Measurements from ENCODE around the gene KLK14. TPM values are rescaled to one million over a fixed set of nuclear protein-coding genes. Genes with fewer than 3 reads are reported as not detected.
A peak's percentile ranks its signal among the peaks of the same experiment; 100 is the strongest.

The KLK14 gene
- total and polyA plus RNA-seq, 8 donors: 0.20 to 0.77 (median 0.32) TPM; not detected in 3

GRCh38 chr19:51123381-51123800 lies 40.7 kb upstream of the KLK14 start:
- Histone ChIP-seq H3K27me3 (no peaks in the 10 kb centered on the region), H3K27ac (peak overlapping the region in 1 of 4 donors; percentile 23), H3K4me3 (no peak overlapping the region), H3K4me1 (no peaks in the 10 kb centered on the region), H3K9me3 (no peaks in the 10 kb centered on the region), H3K36me3 (no peaks in the 10 kb centered on the region)
- 45 to 52% methylated on average over 6 of the region's 6 CpGs for WGBS, 2 donors
- intact Hi-C loops (cut with DNase I): no loop called here
- FAIRE-seq: no peak
- TF ChIP-seq CTCF (IDR thresholded peaks at IDR 0.05): no peak
- ATAC-seq: no peak
- DNase-seq: peak in 1 of 6 donors; percentile 39

GRCh38 chr19:51122112-51122981 lies 39.7 kb upstream of the KLK14 start:
- no peak overlapping the region for H3K4me3 ChIP-seq
- intact Hi-C loops (cut with DNase I): no loop called here
- no peaks in the 10 kb centered on the region for H3K27me3 ChIP-seq
- FAIRE-seq (no peak), DNase-seq (no peak), ATAC-seq (peak in 2 of 4 donors; percentile 29 to 30)
- H3K9me3 ChIP-seq: no peaks in the 10 kb centered on the region
- 52 to 64% methylated on average over 22 of the region's 22 CpGs for WGBS, 2 donors
- peak overlapping the region in 2 of 4 donors; percentile 11 to 23 for H3K27ac ChIP-seq
- TF ChIP-seq CTCF (IDR thresholded peaks at IDR 0.05): no peak
- no peaks in the 10 kb centered on the region for H3K4me1 ChIP-seq
- H3K36me3 ChIP-seq: no peaks in the 10 kb centered on the region

GRCh38 chr19:51121257-51121656 lies 38.6 kb upstream of the KLK14 start:
- Histone ChIP-seq H3K27ac (no peak overlapping the region), H3K36me3 (no peaks in the 10 kb centered on the region), H3K27me3 (no peaks in the 10 kb centered on the region), H3K4me3 (no peak overlapping the region), H3K4me1 (no peaks in the 10 kb centered on the region), H3K9me3 (no peaks in the 10 kb centered on the region)
- FAIRE-seq (no peak), ATAC-seq (no peak), DNase-seq (no peak)
- WGBS, 2 donors: 79 to 88% methylated on average over 8 of the region's 8 CpGs
- intact Hi-C loops (cut with DNase I): no loop called here
- no peak for TF ChIP-seq CTCF (IDR thresholded peaks at IDR 0.05)

GRCh38 chr19:51120160-51120559 lies 37.5 kb upstream of the KLK14 start:
- H3K27me3 ChIP-seq: no peaks in the 10 kb centered on the region

More at GRCh38 chr19:51120160-51120559, 37.5 kb upstream of the KLK14 start:
- FAIRE-seq: no peak
- TF ChIP-seq CTCF (IDR thresholded peaks at IDR 0.05): no peak
- Histone ChIP-seq H3K9me3 (no peaks in the 10 kb centered on the region), H3K36me3 (no peaks in the 10 kb centered on the region), H3K4me3 (no peak overlapping the region), H3K4me1 (no peaks in the 10 kb centered on the region), H3K27ac (no peak overlapping the region)
- no peak for DNase-seq
- 70 to 77% methylated on average over 6 of the region's 6 CpGs for WGBS, 2 donors
- intact Hi-C loops (cut with DNase I): no loop called here
- ATAC-seq: no peak
